NCI-H460 (cell line): ENCODE data around the gene GDF15. TPM values are rescaled to one million over a fixed set of nuclear protein-coding genes. Genes with fewer than 3 reads are reported as not detected.
"Not testable (repeated sequence)": the region's sequence is repeated elsewhere in the genome, so short reads cannot be mapped to it uniquely, and the experiment has no call there.

ENCODE experiments used
- DNase-seq: peaks from one replicate; pipeline ENCODE4 v3.0.0-alpha.2; 2016; ENCODE audit warnings: low read depth; ENCODE audit errors: extremely low read depth
- polyA plus RNA-seq: library from polyadenylated mRNA; depleted of rRNA; stranded (reverse); fragments of >200 nt; gene quantifications from 2 replicates; pipeline ENCODE4 v1.2.3, GENCODE V29; 2014; cell fraction: nucleus; rRNA removed
- total RNA-seq: library from RNA; depleted of rRNA; stranded (reverse); fragments of >200 nt; shearing (Covaris generic); gene quantifications from 2 replicates; pipeline ENCODE4 v1.2.3, GENCODE V29; 2014; rRNA removed

Gene GDF15, protein sequence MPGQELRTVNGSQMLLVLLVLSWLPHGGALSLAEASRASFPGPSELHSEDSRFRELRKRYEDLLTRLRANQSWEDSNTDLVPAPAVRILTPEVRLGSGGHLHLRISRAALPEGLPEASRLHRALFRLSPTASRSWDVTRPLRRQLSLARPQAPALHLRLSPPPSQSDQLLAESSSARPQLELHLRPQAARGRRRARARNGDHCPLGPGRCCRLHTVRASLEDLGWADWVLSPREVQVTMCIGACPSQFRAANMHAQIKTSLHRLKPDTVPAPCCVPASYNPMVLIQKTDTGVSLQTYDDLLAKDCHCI
- total RNA-seq = 281 and 371 TPM in 2 replicates
- 116 and 139 TPM in 2 replicates for polyA plus RNA-seq

DNA sequence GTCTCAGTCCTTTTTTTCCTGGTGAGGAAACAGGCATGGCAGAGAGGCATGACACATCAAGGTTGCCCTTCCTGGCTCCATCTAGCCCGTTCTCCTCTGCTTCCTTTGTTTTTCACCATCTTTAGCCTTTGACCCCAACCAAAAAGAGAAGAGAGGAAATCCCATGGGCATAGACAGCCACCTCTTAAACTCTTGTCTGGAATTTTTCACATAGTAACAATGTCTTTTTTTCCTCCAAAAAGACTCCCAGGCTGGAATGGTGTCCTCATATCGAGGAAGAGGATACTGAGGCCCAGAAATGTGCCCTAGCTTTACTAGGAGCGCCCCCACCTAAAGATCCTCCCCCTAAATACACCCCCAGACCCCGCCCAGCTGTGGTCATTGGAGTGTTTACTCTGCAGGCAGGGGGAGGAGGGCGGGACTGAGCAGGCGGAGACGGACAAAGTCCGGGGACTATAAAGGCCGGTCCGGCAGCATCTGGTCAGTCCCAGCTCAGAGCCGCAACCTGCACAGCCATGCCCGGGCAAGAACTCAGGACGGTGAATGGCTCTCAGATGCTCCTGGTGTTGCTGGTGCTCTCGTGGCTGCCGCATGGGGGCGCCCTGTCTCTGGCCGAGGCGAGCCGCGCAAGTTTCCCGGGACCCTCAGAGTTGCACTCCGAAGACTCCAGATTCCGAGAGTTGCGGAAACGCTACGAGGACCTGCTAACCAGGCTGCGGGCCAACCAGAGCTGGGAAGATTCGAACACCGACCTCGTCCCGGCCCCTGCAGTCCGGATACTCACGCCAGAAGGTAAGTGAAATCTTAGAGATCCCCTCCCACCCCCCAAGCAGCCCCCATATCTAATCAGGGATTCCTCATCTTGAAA lies at the start of gene GDF15:
Gene GDF15, plus strand, starts transcription at position 484 of the 868 bp plus-strand sequence. Its CDS starts 32 bp downstream, at position 516.
- peak; percentile 87 for DNase-seq

DNA sequence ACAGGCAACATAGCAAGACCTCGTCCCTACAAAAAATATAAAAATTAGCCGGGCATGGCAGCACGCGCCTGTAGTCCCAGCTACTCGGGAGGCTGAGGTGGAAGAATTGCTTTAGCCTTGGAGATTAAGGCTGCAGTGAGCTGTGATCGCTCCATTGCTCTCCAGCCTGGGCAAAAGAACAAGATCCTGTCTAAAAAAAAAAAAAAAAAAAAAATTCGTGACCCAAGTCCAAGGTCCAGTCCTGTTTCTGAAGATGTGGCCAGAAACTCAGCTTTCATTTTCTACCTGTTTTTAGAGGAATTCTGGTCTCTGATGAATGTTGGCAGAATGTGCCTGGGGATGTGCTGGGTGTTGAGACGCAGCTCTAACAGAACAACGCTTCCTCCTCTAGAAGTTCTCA lies 47.4 kb upstream of the GDF15 start:
- DNase-seq = no peak

DNA sequence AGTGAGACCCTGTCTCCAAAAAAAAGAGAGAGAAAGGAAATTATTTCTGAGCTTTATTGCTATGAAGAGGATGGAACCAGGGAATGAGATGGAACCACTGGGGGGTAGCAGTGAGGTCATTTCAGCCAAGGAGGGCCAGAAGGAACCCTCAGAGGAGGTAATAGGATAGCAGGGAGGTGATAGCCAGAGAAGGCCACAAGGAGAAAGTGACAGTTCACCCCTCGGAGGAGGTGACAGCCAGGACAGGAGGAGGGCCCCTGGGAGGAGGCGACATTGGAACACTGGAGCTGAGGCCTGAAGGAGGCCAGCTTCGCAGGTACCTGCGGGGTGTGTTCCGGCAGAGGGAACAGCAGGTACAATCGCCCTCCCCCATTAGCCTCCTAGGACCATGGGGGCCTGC lies 46.2 kb upstream of the GDF15 start:
- no peak for DNase-seq

DNA sequence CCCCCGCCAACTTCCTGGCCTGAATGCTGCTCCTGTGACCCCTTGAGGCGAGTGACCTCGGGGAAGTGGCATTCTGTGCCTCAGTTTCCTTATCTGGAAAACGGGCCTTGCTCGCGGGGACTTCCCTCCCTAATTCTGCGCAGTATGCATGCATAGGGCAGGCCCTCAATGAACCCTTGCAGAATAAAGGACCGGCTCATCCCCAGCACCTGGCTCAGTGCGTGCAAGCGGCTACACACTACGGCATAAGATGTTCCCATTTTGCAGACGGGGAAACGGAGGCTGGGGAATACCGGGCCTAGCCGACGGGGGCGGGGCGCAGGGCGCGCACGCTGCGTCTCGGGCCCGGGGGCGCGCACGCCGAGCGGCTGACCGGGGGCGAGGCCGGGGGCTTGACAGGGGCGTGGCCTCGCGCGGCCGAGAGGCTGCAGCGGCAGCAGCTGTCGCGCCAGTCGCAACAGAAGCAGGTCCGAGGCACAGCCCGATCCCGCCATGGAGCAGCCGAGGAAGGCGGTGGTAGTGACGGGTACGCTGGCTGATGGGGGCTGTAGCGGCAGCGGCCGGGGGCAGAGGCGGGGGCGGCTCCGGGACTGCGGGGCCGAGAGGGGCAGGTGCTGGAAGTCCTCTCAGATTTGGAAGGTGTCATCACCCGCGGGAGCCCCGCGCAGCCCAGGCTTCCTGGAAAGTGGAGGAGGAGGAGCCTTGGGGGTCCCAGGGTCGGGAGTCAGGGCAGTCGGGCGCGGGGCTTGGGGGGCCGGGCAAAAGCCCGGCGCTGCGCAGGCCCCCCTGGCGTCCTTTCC lies 45.6 kb upstream of the GDF15 start, which contains the start of gene PGPEP1:
Gene PGPEP1, plus strand, starts transcription at position 409 of the 800 bp plus-strand sequence. Its CDS starts 84 bp downstream, at position 493.
- no peak for DNase-seq

DNA sequence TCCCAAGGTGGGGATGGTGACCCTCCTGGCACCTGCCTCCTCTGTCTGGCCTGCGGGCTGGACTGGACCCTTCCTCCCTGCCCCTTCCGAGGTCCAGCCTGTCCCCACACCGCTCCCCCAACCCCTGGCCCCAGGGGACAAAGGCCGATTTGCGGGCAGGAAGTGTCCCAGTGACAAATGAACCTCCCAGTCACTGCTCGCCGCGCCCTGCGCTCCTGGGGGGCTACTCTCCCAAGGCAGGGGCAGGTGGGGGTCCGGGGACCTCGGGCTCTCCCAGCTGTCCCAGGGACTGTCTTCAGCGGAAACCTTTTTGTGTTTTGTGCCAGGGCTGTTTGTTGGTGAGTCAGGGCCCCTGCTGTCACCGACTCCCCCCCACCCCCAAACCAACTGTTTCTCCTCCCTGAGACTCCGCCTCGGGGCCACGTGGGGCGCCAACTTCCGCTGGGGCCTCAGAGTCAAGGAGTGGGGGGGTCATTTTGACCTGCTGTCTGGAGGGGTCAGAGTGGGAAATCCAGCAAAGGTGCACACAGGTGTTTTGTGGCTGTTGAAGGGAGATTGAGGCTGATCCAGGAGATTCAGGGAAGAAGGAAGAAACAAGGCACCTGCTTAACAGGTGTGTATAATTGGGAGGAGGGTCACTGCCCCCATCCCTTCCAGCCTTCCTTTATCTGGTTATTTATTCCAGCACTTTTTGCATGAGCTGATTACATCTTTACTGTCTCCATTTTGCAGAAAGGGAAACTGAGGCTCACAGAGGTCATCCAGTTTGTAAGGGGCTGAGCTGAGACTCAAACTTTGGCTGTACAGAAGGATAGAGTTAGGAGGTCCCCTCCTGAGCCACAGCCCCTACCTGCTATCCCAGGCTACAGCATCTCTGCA lies 44.7 kb upstream of the GDF15 start:
- no peak for DNase-seq

DNA sequence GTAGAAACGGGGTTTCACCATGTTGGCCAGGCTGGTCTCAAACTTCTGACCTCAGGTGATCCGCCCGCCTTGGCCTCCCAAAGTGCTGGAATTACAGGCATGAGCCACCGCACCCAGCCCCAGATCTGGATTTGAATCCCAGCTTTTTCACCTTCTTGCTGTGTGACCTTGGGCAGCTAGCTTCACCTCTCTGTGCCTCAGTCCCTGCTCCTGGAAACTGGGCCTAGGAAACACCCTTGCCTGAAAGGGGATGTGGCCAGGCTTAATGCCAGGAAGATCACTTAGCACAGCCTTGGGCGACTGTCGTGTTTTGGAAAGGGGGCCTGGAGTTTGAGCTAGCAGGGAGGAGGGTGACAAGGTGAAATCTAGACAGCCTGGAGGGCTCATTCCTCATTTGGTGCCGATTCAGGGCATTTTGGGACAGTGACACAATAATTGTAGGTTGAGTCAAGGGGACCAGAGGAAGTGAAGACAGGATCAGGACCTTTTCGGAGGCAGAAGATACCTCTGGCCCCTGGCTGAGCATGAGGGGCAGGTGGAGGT lies 43.8 kb upstream of the GDF15 start:
- no peak for DNase-seq

DNA sequence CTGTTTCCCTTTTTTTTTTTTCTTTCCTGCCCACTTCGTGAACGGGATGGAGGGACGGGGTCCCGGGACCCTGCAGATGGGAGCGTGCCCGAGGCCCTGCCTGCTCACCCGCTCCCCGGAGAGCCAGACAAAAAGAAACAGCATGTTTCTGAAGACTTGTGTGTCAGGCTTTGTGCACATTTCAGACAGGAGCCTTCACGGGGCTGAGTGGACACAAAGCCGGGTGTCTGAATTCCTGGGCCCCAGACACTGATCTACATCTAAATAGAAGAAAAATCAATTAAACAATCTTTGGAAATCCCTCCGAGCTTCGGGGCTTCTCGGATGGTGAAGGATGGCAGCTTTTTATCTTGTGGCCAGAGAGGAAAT lies 41.4 kb upstream of the GDF15 start:
- DNase-seq = no peak

DNA sequence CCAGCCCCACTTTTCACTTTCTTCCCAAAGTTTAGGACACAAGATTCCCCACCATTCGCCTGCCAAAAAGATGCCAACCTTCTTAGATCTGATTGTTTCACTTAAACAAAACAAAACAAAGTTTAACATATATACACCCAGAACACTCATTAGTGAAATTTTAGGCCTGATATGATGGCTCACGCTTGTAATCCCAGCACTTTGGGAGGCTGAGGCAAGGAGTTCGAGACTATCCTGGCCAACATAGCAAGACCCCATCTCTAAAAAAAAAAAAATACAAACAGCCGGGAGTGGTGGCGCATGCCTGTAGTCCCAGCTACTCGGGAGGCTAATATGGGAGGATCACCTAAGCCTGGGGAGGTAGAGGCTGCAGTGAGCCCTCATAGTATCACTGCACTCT lies 40.7 kb upstream of the GDF15 start:
- DNase-seq = no peak

DNA sequence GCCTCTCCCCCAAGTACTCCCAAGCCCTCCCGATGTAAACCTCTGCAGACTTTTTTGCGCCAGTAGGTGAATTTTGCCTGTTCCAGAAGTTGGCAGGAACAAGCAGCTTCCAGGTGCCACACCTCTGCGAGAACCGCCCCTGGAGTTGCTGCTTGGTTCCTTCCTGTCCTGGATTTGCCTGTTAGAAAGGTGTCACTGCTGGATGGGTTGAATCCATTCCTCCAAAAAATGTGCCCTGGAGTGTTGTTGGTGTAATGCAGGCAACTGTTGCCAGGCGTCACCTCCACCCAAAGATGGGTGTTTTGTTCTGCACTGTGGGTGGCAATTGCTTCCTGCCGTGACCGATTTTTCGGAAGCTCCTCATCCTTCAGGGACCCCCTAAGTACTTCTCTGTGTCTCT lies 39.9 kb upstream of the GDF15 start:
- no peak for DNase-seq

DNA sequence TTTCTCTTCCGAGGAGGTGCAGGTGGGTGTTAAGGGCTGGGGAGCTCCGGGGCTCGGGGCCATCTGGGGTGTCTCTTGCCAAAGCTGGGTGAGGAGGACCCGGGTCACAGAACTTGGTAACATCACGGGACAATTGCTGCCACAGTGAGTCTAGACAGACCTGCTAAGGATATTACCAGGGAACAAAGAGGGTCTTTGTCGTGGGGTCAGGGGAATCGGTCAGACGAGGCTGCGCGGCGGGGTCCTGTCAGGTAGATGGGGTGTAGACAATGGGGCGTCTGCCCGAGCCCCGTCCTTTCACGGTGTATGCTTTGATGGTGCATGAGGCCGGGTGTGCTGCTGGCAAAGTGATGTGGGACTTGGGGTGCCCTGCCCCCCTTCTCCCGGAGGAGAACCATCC lies 37.8 kb upstream of the GDF15 start:
- no peak for DNase-seq

DNA sequence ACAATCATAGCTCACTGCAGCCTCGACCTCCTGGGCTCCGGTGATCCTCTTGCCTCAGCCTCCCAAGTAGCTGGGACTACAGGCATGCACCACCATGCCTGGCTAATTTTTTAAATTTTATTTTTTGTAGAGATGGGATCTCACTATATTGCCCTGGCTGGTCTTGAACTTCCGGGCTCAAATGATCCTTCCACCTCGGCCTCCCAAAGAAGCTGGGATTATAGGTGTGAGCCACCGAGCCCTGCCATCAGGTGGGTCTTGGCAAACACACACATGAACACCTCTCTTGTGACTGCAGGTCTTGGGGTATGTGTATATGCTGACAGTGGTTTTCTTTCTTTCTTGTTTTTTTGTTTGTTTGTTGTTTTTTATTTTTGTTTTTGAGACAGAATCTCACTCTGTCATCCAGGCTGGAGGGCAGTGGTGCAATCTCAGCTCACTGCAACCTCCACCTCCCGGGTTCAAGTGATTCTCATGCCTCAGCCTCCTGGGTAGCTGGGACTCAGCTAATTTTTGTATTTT lies 37.1 kb upstream of the GDF15 start:
- not testable (repeated sequence) for DNase-seq

DNA sequence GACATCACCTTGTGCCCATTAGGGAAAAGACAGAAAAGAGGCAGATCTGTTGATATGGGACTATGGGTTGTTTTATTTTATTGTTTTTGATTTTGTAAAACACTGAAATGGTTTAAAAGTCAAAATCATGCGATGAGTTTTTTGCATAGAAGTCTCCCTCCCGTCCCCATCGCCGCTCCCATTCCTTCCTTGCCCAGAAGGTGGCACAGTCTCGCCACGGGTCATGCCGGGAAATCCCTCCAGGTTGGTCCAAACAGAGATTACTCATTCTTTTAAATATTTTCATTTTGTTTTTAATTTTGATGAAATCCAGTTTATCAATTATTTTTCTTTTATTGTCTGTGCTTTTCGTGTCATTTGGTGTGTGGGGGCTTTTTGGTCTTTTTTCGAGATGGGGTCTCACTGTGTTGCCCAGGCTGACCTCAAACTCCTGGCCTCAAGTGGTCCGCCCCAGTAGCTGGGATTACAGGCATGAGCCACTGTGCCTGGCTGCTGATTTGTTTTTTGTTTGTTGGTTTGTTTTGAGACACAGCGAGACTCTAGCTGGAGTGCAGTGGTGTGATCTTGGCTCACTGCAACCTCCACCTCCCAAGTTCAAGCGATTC lies 36.3 kb upstream of the GDF15 start:
- DNase-seq = peak; percentile 37

DNA sequence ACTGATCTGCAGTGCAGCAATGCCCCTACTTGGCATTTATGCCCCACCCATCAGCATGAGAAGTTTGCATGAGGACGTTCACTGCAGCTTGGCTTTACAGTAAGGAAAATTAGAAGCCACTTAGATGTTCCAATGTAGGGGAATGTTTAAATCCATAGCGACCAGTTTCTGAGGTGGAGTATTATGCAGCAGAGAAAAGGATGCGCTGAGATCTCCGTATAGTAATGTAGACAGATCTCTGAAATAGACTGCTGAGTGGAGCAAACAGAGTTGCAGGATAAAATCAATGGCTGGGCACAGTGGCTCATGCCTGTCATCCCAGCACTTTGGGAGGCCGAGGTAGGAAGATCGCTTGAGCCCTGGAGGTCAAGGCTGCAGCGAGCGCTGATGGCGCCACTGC lies 35.5 kb upstream of the GDF15 start:
- DNase-seq = no peak

DNA sequence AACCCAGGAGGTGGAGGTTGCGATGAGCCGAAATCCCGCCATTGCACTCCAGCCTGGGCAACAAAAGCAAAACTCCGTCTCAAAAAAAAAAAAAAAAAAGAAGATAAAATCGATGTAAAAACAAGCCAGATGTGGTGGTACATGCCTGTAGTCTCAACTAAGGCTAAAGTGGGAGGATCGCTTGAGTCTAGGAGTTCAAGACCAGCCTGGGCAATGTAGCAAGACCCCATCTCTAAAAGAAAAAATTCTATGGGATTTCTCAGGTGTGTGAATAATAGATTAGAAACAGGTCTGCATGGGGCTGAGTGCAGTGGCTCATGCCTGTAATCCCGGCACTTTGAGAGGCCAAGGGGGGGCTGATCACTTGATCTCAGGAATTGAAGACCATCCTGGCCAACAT lies 34.4 kb upstream of the GDF15 start:
- no peak for DNase-seq

DNA sequence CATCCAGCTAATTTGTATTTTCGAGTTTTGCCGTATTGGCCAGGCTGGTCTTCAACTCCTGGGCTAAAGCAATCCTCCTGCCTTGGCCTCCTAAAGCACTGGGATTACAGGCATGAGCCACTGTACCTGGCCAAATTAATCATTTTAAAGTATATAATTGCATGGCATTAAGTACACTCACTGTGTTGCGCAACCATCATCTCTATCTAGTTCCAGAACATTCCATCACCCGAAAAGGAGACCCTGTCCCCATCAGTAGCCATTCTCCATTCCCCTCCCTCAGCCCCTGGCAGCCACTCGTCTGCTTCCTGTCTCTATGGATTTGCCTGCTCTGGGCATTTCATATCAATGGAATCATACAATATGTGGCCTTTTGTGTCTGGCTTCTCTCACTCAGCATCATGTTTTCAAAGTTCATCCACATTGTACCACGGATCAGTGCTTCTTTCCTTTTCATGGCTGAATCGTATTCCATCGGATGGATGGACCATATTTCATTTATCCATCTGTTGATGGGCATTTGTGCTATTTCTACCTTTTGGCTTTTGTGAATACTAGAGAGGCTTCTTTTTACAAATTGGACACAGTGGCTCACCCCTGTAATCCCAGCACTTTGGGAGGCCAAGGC lies 32.5 kb upstream of the GDF15 start:
- DNase-seq = no peak

DNA sequence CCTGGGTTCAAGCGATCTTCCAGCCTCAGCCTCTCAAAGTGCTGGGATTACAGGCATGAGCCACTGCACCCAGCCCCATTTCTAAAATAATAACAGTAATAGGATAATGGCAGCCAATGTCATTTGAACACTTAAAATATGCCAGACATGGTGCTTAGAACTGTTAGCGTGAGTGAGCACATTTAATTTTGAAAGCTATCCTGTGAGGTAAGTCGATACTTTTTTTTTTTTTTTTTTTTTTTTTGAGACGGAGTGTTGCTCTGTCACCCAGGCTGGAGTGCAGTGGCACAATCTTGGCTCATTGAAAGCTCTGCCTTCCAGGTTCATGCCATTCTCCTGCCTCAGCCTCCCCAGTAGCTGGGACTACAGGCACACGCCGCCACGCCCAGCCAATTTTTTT lies 31.2 kb upstream of the GDF15 start:
- DNase-seq = not testable (repeated sequence)

DNA sequence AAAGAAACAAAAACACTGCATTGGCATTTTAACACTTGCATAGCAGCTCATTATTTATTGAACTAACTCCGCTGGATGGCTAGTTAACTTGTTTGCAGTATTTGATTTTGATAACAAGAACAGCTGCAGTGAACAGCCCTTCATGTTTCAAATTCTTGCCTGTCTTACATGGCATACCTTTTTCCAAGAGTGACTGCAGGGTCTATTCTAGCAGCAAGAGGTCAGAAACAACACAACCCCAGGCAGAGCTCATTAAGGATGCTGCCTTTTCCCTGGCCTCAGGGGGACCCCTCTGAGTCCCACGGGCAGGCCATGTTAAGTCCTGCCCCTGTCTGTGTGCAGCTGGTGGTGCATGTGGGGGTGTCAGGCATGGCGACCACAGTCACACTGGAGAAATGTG lies 28.9 kb upstream of the GDF15 start:
- no peak for DNase-seq

DNA sequence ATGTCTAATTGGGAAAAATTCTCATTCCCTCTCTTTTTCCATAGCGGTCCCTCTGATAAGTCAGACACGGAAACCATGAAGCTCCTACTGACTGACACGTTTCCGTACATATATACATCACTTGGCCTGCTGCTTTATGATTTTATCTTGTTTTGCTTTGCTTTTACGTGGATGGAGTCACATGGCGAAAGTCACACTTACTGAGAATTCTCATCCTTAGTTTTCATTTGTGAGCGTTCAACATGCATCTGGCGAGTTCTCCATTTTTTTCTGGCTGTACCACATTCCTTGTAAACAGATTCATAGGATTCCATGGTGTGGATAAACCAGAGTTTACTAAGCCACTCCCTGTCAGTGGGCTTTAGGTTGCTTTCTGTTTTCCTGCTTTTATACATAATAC lies 24.3 kb upstream of the GDF15 start:
- DNase-seq = no peak
